ENCODE results near the gene XIRP2. TPM values are rescaled to one million over a fixed set of nuclear protein-coding genes. Genes with fewer than 3 reads are reported as not detected.

XIRP2 gene
- total and polyA plus RNA-seq, 2 of the 4 experiments (the other 2 are of a cell fraction), result 0.05 to 0.18 TPM

- no peaks in the 10 kb centered on the region for H3K79me1 ChIP-seq (ENCODE audit: low read depth in 1 of 2, low read length in 2 of 2)
- no peak overlapping the region for H3K27ac ChIP-seq (ENCODE audit: insufficient read depth, low read length)
- no peak overlapping the region for H4K5ac ChIP-seq (ENCODE audit: low read depth, low read length)
- H3K36me3 ChIP-seq (ENCODE audit: control insufficient read depth, insufficient read depth, low read length), result no peaks in the 10 kb centered on the region
- ATAC-seq (ENCODE audit: low read depth) (peak; percentile 79), DNase-seq (peak; percentile 78)
- no peak overlapping the region for H3K23ac ChIP-seq (ENCODE audit: low read depth, low read length)
- H3K9ac ChIP-seq (ENCODE audit: low read depth, low read length), result no peak overlapping the region
- ChIA-PET CTCF (no interaction called here), POLR2A (ENCODE audit: unreplicated experiment) (no interaction called here)
- no peak overlapping the region for H3K18ac ChIP-seq (ENCODE audit: low read depth, low read length)
- H2AFZ ChIP-seq (replicated peaks; ENCODE audit: low read length, poor library complexity), result no peak overlapping the region
- no peak overlapping the region for H3K56ac ChIP-seq (ENCODE audit: extremely low read depth, insufficient read depth, low read length)
- no peak overlapping the region for H2AK9ac ChIP-seq (replicated peaks; ENCODE audit: low read depth, low read length, poor library complexity)
- no peaks in the 10 kb centered on the region for H3K4me1 ChIP-seq (ENCODE audit: control insufficient read depth, insufficient read depth, low read length)
- H2AK5ac ChIP-seq (ENCODE audit: low read depth, low read length), result no peak overlapping the region
- no peak overlapping the region for H4K8ac ChIP-seq (ENCODE audit: low read depth in 2 of 2, low read length in 2 of 2)
- H4K20me1 ChIP-seq (ENCODE audit: insufficient read depth, low read length), result no peaks in the 10 kb centered on the region
- no peak overlapping the region for H4K91ac ChIP-seq (ENCODE audit: insufficient read depth, low read depth, low read length)
- H3K4me2 ChIP-seq (ENCODE audit: low read depth, low read length), result no peak overlapping the region
- TF ChIP-seq MAZ (IDR thresholded peaks at IDR 0.05; ENCODE audit: borderline replicate concordance, low read depth, low read length) (no peak), CEBPB (IDR thresholded peaks at IDR 0.05; ENCODE audit: low read depth, low read length) (no peak), ELK1 (IDR thresholded peaks at IDR 0.05; ENCODE audit: borderline replicate concordance, low read depth, low read length) (no peak), FOS (IDR thresholded peaks at IDR 0.05; ENCODE audit: low read depth, low read length) (no peak), NFE2L2 (IDR thresholded peaks at IDR 0.05; ENCODE audit: low read depth, low read length) (no peak), POLR2A (IDR thresholded peaks at IDR 0.05; ENCODE audit: low read depth, low read length) (no peak), MXI1 (IDR thresholded peaks at IDR 0.05; ENCODE audit: borderline replicate concordance, low read depth, low read length) (no peak), RAD21 (IDR thresholded peaks at IDR 0.05; ENCODE audit: low read length) (no peak), RFX5 (IDR thresholded peaks at IDR 0.05; ENCODE audit: low read depth, low read length) (no peak), RCOR1 (IDR thresholded peaks at IDR 0.05; ENCODE audit: insufficient replicate concordance, low read length) (no peak), CTCF (conservative IDR thresholded peaks at IDR 0.05; ENCODE audit: low read depth, low read length) (no peak), USF2 (IDR thresholded peaks at IDR 0.05; ENCODE audit: low read depth, low read length) (no peak), MAFK (IDR thresholded peaks at IDR 0.05; ENCODE audit: low read depth, low read length) (no peak), CHD1 (IDR thresholded peaks at IDR 0.05; ENCODE audit: low read depth, low read length) (no peak), BHLHE40 (IDR thresholded peaks at IDR 0.05; ENCODE audit: low read depth, low read length) (no peak), SMC3 (IDR thresholded peaks at IDR 0.05; ENCODE audit: low read depth, low read length) (no peak)
- H3K27me3 ChIP-seq (ENCODE audit: control insufficient read depth, insufficient read depth, low read length), result no peaks in the 10 kb centered on the region
- no peak overlapping the region for H2BK15ac ChIP-seq (ENCODE audit: low read depth, low read length)
- in situ Hi-C loops (cut with MboI; ENCODE audit: low sequenced_read_pairs), result no loop called here
- WGBS, 2 experiments (ENCODE audit: extremely low coverage in 2 of 2, insufficient read length in 1 of 2), result no CpG with 5 or more reads among the region's 1 CpG
- no peak overlapping the region for H2BK5ac ChIP-seq (ENCODE audit: low read depth, low read length, poor library complexity, severe bottlenecking)
- no peak overlapping the region for H3K14ac ChIP-seq (replicated peaks; ENCODE audit: low read depth, low read length)
- H3K9me1 ChIP-seq (ENCODE audit: insufficient read depth, low read length), result no peaks in the 10 kb centered on the region
- intact Hi-C loops (cut with micrococcal nuclease), result loop anchor here (2.0 kb wide), 1 partner anchor 26 kb away; no protein-coding TSS in a partner anchor
- dilution Hi-C loops (cut with HindIII; ENCODE audit: low sequenced_read_pairs, unreplicated experiment), result no loop called here
- H3K4ac ChIP-seq (ENCODE audit: low read depth, low read length), result no peak overlapping the region
- no TSS peak for BruUV-seq (replicated peaks)
- no peak overlapping the region for H3K4me3 ChIP-seq (ENCODE audit: insufficient read depth, low read depth, low read length)
- no peak overlapping the region for H2BK20ac ChIP-seq (ENCODE audit: low read depth, low read length)
- no peaks in the 10 kb centered on the region for H3K9me3 ChIP-seq (ENCODE audit: control insufficient read depth, insufficient read depth, low read length)
- no peak overlapping the region for H2BK120ac ChIP-seq (ENCODE audit: low read depth, low read length)
Measured at GRCh38 chr2:166926657-166927056, 38.4 kb downstream of the XIRP2 start.
